Osteocyte (in vitro differentiated cells): ENCODE data around the gene ART4. TPM values are rescaled to one million over a fixed set of nuclear protein-coding genes. Genes with fewer than 3 reads are reported as not detected.

Experiments used
- DNase-seq: peaks from one replicate; pipeline ENCODE4 v3.0.0; 2021; ENCODE audit warnings: mixed read lengths; ENCODE audit not compliant: unreplicated experiment; ENCODE audit errors: extremely low spot score
- H3K27ac Mint-ChIP-seq: one replicate; pipeline ENCODE4 v1.8.0; 2021; ENCODE audit warnings: mild to moderate bottlenecking, mixed read lengths; ENCODE audit not compliant: unreplicated experiment
- H3K27me3 Mint-ChIP-seq: one replicate; pipeline ENCODE4 v1.8.0; 2021; ENCODE audit warnings: mixed read lengths; ENCODE audit not compliant: unreplicated experiment
- H3K36me3 Mint-ChIP-seq: one replicate; pipeline ENCODE4 v1.8.0; 2021; ENCODE audit warnings: mixed read lengths; ENCODE audit not compliant: unreplicated experiment
- H3K4me1 Mint-ChIP-seq: one replicate; pipeline ENCODE4 v1.8.0; 2021; ENCODE audit warnings: mixed read lengths; ENCODE audit not compliant: unreplicated experiment
- H3K4me3 Mint-ChIP-seq: one replicate; pipeline ENCODE4 v1.8.0; 2021; ENCODE audit warnings: mild to moderate bottlenecking, moderate library complexity, mixed read lengths; ENCODE audit not compliant: unreplicated experiment
- H3K9me3 Mint-ChIP-seq: one replicate; pipeline ENCODE4 v1.8.0; 2021; ENCODE audit warnings: mixed read lengths; ENCODE audit not compliant: unreplicated experiment
- long read RNA-seq: library from polyadenylated mRNA; unstranded; transcript quantifications from one replicate; pipeline ENCODE4 v2.0.0, GENCODE V29; 2021
- total RNA-seq: library from RNA; stranded (reverse); gene quantifications from 2 replicates; pipeline ENCODE4 v1.2.1, GENCODE V29; 2021
- TF ChIP-seq, protein P1 (sequence below): fragments of 200-600 bp; sonication (generic); IDR thresholded peaks from 2 replicates; pipeline ENCODE4 v1.5.0; 2021; ENCODE audit warnings: antibody characterized with exemption, mild to moderate bottlenecking, moderate library complexity

The ART4 gene, protein sequence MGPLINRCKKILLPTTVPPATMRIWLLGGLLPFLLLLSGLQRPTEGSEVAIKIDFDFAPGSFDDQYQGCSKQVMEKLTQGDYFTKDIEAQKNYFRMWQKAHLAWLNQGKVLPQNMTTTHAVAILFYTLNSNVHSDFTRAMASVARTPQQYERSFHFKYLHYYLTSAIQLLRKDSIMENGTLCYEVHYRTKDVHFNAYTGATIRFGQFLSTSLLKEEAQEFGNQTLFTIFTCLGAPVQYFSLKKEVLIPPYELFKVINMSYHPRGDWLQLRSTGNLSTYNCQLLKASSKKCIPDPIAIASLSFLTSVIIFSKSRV
- not detected in 2 replicates for total RNA-seq
- long read RNA-seq = 0 reads

DNA sequence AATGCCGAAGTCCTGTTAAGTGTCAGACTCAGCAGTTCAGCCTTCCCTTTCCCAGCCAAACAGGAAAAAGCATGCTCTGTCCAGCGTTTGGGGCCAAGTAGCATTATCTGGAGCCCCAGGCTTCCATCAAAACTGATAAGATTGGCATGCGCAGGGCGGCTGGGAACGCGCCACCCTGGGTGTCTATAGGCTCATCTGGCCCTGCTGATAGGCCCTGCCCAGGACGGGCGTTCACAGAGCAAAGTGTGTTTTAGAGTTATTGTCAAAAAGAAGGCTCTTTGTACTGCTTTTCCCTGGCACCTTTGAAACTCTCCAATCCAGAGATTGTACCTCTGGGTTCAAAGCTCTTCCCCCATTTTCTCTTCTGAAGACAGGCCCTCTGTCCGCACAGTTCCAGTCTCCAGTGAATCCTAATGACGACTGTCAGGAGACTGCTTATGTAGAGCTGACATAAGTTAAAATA lies at the start of gene ART4:
TSS of gene ART4 (minus strand) at position 102 of the 463 bp plus-strand sequence. CDS start 413 bp downstream, outside the sequence.
- peaks cover 13% of the 10 kb centered on the region for H3K9me3 Mint-ChIP-seq
- TF ChIP-seq, protein P1, sequence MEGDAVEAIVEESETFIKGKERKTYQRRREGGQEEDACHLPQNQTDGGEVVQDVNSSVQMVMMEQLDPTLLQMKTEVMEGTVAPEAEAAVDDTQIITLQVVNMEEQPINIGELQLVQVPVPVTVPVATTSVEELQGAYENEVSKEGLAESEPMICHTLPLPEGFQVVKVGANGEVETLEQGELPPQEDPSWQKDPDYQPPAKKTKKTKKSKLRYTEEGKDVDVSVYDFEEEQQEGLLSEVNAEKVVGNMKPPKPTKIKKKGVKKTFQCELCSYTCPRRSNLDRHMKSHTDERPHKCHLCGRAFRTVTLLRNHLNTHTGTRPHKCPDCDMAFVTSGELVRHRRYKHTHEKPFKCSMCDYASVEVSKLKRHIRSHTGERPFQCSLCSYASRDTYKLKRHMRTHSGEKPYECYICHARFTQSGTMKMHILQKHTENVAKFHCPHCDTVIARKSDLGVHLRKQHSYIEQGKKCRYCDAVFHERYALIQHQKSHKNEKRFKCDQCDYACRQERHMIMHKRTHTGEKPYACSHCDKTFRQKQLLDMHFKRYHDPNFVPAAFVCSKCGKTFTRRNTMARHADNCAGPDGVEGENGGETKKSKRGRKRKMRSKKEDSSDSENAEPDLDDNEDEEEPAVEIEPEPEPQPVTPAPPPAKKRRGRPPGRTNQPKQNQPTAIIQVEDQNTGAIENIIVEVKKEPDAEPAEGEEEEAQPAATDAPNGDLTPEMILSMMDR = no peak
- peak within 1 kb of the TSS; percentile 92 for H3K27ac Mint-ChIP-seq
- H3K36me3 Mint-ChIP-seq = peaks cover 1% of the 10 kb centered on the region
- H3K4me3 Mint-ChIP-seq = no peak within 1 kb of the TSS
- no peaks in the 10 kb centered on the region for H3K27me3 Mint-ChIP-seq
- no peak for DNase-seq
- peaks cover 46% of the 10 kb centered on the region for H3K4me1 Mint-ChIP-seq

DNA sequence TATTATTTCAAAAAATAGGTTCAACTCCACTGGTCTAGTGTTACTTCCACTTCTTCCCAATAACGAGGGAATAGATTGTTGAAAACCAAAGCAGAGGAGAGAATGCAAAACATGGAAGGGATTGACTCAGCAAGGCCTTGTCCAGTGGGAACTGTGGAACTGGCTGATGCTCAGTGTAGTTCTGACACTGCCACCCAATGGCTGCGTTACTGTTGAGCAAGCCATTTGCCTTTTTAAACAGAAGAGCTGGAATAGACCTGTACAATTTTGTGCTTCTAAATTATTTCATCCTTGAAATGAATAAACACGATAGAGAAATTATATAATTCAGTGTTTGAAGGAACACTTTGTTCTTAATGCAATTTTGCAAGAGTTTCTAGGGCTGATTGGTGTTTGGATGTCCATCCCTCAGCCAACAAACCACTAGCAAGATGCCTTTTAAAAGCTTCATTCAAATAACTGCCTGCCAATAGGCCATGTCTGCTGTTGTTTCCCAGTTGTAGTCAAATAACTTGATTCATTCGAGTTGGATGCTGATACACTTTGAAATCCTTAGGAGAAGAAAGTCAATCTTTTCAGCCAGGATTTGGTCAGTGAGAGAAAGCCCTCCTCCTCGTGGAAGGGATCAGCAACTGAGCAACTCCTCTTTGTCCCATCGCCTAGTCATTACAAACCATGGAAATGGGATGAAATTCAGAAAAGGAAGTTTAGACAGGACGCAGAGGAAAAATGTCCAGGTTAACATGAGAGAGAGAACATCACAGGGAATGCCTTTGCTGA lies 49.6 kb upstream of the ART4 start:
- TF ChIP-seq, protein P1 = no peak
- H3K27me3 Mint-ChIP-seq = no peaks in the 10 kb centered on the region
- H3K4me1 Mint-ChIP-seq = peaks cover 28% of the 10 kb centered on the region
- DNase-seq = no peak
- H3K4me3 Mint-ChIP-seq = no peak overlapping the region
- no peaks in the 10 kb centered on the region for H3K36me3 Mint-ChIP-seq
- H3K9me3 Mint-ChIP-seq = no peaks in the 10 kb centered on the region
- H3K27ac Mint-ChIP-seq = peak overlapping the region; percentile 86

DNA sequence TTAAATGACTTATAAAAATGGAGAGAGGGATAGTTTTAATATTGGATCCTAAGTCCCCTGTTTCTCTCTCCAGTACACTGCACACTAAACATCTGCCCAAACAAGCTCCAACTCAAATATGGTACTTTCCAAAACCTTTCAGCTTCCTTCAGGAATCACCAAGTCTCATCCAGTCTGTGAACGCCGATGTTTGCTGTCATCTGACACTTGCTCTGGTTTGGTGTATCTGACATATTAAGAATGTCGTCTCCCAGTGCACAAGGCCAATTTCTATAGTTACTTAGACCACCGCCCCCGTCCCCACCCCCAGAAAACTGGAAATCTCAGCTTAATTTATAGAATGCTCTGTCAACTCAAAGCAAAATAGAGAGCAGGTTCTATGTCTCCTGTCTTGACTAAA lies 47.4 kb upstream of the ART4 start:
- Mint-ChIP-seq H3K4me1 (peaks cover 17% of the 10 kb centered on the region), H3K27ac (no peak overlapping the region), H3K9me3 (no peaks in the 10 kb centered on the region)

DNA sequence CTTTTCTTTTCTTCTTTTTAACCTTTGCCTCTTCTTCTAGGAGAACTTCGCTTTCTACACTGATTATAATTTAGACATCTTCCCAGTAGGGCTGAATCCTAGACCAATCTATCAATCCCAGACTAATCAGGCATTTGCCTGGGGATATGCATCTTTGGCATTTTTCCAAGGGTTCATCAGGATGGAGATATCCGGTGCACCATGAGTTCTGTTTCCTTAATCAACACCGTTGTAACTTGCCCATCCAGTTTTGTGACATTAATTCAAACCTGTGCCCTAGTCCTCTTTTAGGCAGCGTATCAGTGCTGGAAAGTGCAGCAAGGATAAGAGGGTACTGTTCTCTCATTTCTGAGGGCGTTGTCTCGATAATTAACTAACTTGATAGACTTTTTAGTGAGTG lies 42.9 kb upstream of the ART4 start:
- Mint-ChIP-seq H3K4me3 (no peak overlapping the region), H3K9me3 (no peaks in the 10 kb centered on the region), H3K36me3 (no peaks in the 10 kb centered on the region), H3K4me1 (peaks cover 20% of the 10 kb centered on the region), H3K27me3 (no peaks in the 10 kb centered on the region), H3K27ac (no peak overlapping the region)
- DNase-seq = no peak
- TF ChIP-seq, protein P1 = no peak

More for the DNA sequence above, 47.4 kb upstream of the ART4 start:
- TF ChIP-seq, protein P1 = no peak
- Mint-ChIP-seq H3K36me3 (no peaks in the 10 kb centered on the region), H3K4me3 (no peak overlapping the region), H3K27me3 (no peaks in the 10 kb centered on the region)
- no peak for DNase-seq

DNA sequence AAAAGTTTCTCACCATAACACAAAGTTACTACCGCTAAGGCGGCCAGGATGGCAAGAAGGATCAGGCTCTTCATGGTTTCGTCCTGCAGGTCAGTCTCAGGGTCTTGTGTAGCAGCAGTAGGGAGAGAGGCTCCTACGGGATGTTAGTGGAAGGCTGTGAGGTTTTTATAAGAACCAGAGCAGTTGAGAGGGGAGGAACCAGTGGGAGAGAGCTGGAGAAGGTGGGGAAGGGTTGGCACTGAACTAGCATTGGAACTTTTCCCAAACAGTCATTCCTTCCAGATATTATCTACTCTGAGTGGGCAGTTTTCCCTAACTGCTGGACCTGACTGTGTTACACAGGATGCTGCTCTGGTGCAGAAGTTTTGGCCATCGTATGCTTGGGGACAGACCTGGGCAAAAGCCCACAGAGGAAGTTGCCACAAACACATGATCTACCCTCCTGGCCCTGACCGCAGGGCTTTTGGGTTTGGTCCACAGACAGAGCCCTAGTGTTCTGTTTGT lies 42.4 kb upstream of the ART4 start, which contains the start of gene MGP:
TSS of gene MGP (minus strand) at position 137 of the 504 bp plus-strand sequence. CDS start at position 74, 63 bp downstream.
- TF ChIP-seq, protein P1 = no peak

More for the DNA sequence above, 42.4 kb upstream of the ART4 start, which contains the start of gene MGP:
- H3K36me3 Mint-ChIP-seq = no peaks in the 10 kb centered on the region
- no peak for DNase-seq
- no peaks in the 10 kb centered on the region for H3K9me3 Mint-ChIP-seq
- peak within 1 kb of the TSS; percentile 61 for H3K4me3 Mint-ChIP-seq
- peaks cover 20% of the 10 kb centered on the region for H3K4me1 Mint-ChIP-seq
- peak within 1 kb of the TSS; percentile 84 for H3K27ac Mint-ChIP-seq
- H3K27me3 Mint-ChIP-seq = no peaks in the 10 kb centered on the region
